Measurements from ENCODE around the gene NSMF.
A peak's percentile ranks its signal among the peaks of the same experiment; 100 is the strongest.

- TF ChIP-seq, protein P1, sequence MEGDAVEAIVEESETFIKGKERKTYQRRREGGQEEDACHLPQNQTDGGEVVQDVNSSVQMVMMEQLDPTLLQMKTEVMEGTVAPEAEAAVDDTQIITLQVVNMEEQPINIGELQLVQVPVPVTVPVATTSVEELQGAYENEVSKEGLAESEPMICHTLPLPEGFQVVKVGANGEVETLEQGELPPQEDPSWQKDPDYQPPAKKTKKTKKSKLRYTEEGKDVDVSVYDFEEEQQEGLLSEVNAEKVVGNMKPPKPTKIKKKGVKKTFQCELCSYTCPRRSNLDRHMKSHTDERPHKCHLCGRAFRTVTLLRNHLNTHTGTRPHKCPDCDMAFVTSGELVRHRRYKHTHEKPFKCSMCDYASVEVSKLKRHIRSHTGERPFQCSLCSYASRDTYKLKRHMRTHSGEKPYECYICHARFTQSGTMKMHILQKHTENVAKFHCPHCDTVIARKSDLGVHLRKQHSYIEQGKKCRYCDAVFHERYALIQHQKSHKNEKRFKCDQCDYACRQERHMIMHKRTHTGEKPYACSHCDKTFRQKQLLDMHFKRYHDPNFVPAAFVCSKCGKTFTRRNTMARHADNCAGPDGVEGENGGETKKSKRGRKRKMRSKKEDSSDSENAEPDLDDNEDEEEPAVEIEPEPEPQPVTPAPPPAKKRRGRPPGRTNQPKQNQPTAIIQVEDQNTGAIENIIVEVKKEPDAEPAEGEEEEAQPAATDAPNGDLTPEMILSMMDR (IDR thresholded peaks at IDR 0.05), result no peak
- TF ChIP-seq, protein P2, sequence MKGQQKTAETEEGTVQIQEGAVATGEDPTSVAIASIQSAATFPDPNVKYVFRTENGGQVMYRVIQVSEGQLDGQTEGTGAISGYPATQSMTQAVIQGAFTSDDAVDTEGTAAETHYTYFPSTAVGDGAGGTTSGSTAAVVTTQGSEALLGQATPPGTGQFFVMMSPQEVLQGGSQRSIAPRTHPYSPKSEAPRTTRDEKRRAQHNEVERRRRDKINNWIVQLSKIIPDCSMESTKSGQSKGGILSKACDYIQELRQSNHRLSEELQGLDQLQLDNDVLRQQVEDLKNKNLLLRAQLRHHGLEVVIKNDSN (IDR thresholded peaks at IDR 0.05; ENCODE audit: borderline replicate concordance, low read depth), result no peak
- TF ChIP-seq POLR2AphosphoS5 (IDR thresholded peaks at IDR 0.05; ENCODE audit: low read depth, low read length), result 0 out of 2 replicates have a peak, but pooled peaks have one; percentile 24
- TF ChIP-seq CHD2 (IDR thresholded peaks at IDR 0.05; ENCODE audit: low read length, partially characterized antibody), result no peak
- no peak for TF ChIP-seq EZH2phosphoT487 (IDR thresholded peaks at IDR 0.05; ENCODE audit: borderline replicate concordance, low read depth)
- no peak for TF ChIP-seq REST (IDR thresholded peaks at IDR 0.05; ENCODE audit: low read depth, low read length)
Observed at GRCh38 chr9:137459152-137459600, at the start of gene NSMF.
